ENCODE measurements around the gene INPP5D. TPM values are rescaled to one million over a fixed set of nuclear protein-coding genes. Genes with fewer than 3 reads are reported as not detected.

INPP5D gene
- total RNA-seq, 2 donors from 2014 or later: 0.66 to 3.0 TPM

DNA sequence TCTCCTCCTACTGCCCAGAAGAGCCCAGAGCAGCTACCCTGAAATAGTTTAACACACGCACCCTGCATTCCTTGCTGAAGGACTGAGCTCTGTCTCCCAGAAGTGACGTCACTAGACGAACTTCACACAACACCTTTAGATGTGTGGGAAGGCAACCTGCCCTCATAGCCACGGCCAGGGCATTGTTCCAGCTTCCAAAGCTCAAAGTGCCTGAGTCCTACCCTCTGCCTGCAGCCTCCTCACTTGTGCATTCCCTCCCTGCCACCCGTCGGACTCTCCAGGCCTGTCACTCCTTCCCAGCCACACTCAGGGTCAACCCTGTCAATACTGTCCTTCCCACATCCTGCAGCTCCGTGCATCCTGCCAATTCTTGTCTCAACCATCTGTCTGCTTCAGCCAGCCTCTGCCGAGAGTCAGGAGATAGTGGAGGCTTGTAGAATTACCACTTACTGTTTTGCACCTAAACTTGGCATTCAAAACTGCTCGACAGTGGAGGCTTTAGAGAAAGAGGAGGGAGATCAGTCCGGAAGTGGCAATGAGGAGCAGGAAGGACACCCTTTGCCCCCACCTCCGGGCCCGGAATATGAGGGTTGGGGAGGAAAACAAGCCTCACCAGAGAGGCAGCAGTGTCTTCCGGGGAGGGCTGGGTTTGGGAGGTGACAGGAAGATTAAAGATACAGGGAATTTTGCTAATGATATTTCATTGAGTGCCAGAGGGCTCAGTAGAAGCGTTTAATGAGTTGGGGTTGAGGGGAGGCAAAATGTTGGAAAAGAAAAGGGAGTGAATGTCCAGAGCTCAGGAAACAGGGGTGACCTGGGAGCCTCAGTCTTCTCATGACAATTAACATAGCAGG lies 119.1 kb downstream of the INPP5D start:
- H3K9ac ChIP-seq (ENCODE audit: extremely low read depth, low read length, poor library complexity, severe bottlenecking): no peak overlapping the region
- no peaks in the 10 kb centered on the region for H3K27me3 Mint-ChIP-seq (ENCODE audit: insufficient read depth)
- H3K27ac Mint-ChIP-seq: no peak overlapping the region
- no peak overlapping the region for H3K4me3 ChIP-seq (ENCODE audit: low read length)
- 91 to 92% methylated on average over 11 to 14 of the region's 14 CpGs for WGBS, 2 experiments (ENCODE audit: insufficient coverage in 1 of 2, insufficient read length in 1 of 2)
- no peaks in the 10 kb centered on the region for H3K36me3 Mint-ChIP-seq (ENCODE audit: low read depth)
- no peak overlapping the region for H3K4me3 Mint-ChIP-seq
- peaks cover 7% of the 10 kb centered on the region for H3K9me3 Mint-ChIP-seq
- H3K4me1 ChIP-seq (ENCODE audit: control insufficient read depth, insufficient read depth, low read length): no peaks in the 10 kb centered on the region
- no peak for DNase-seq
- no peak overlapping the region for H3K27ac ChIP-seq (ENCODE audit: low read depth, low read length)
- H3K36me3 ChIP-seq (ENCODE audit: control insufficient read depth, insufficient read depth, low read length): no peaks in the 10 kb centered on the region
- H3K27me3 ChIP-seq (ENCODE audit: control insufficient read depth, insufficient read depth, low read length, poor library complexity, severe bottlenecking): no peaks in the 10 kb centered on the region
- no peak for TF ChIP-seq CTCF (conservative IDR thresholded peaks at IDR 0.05)
- no peaks in the 10 kb centered on the region for H3K4me1 Mint-ChIP-seq
- peaks cover 9% of the 10 kb centered on the region for H3K9me3 ChIP-seq (ENCODE audit: control insufficient read depth, low read length)

GRCh38 chr2:233179848-233180366 lies 119.8 kb downstream of the INPP5D start:
- no peak for DNase-seq
- peaks cover 9% of the 10 kb centered on the region for H3K9me3 ChIP-seq (ENCODE audit: control insufficient read depth, low read length)
- H3K36me3 ChIP-seq (ENCODE audit: control insufficient read depth, insufficient read depth, low read length): no peaks in the 10 kb centered on the region
- no peak overlapping the region for H3K27ac ChIP-seq (ENCODE audit: low read depth, low read length)
- 94 to 95% methylated on average over 4 to 5 of the region's 5 CpGs for WGBS, 2 experiments (ENCODE audit: insufficient coverage in 1 of 2, insufficient read length in 1 of 2)
- Mint-ChIP-seq H3K36me3 (ENCODE audit: low read depth) (no peaks in the 10 kb centered on the region), H3K27me3 (ENCODE audit: insufficient read depth) (no peaks in the 10 kb centered on the region), H3K4me3 (no peak overlapping the region), H3K27ac (no peak overlapping the region), H3K4me1 (no peaks in the 10 kb centered on the region), H3K9me3 (peaks cover 7% of the 10 kb centered on the region)
- H3K4me3 ChIP-seq (ENCODE audit: low read length): no peak overlapping the region
- TF ChIP-seq CTCF (conservative IDR thresholded peaks at IDR 0.05): no peak
- no peaks in the 10 kb centered on the region for H3K27me3 ChIP-seq (ENCODE audit: control insufficient read depth, insufficient read depth, low read length, poor library complexity, severe bottlenecking)
- no peaks in the 10 kb centered on the region for H3K4me1 ChIP-seq (ENCODE audit: control insufficient read depth, insufficient read depth, low read length)
- no peak overlapping the region for H3K9ac ChIP-seq (ENCODE audit: extremely low read depth, low read length, poor library complexity, severe bottlenecking)

- Histone ChIP-seq H3K36me3 (ENCODE audit: control insufficient read depth, insufficient read depth, low read length) (no peaks in the 10 kb centered on the region), H3K4me3 (ENCODE audit: low read length) (no peak overlapping the region), H3K9me3 (ENCODE audit: control insufficient read depth, low read length) (peaks cover 9% of the 10 kb centered on the region), H3K27ac (ENCODE audit: low read depth, low read length) (no peak overlapping the region), H3K4me1 (ENCODE audit: control insufficient read depth, insufficient read depth, low read length) (no peaks in the 10 kb centered on the region), H3K27me3 (ENCODE audit: control insufficient read depth, insufficient read depth, low read length, poor library complexity, severe bottlenecking) (no peaks in the 10 kb centered on the region), H3K9ac (ENCODE audit: extremely low read depth, low read length, poor library complexity, severe bottlenecking) (no peak overlapping the region)
- 87 to 92% methylated on average over 5 to 9 of the region's 9 CpGs for WGBS, 2 experiments (ENCODE audit: insufficient coverage in 1 of 2, insufficient read length in 1 of 2)
- no peak overlapping the region for H3K4me3 Mint-ChIP-seq
- H3K27me3 Mint-ChIP-seq (ENCODE audit: insufficient read depth): no peaks in the 10 kb centered on the region
- H3K36me3 Mint-ChIP-seq (ENCODE audit: low read depth): no peaks in the 10 kb centered on the region
- H3K4me1 Mint-ChIP-seq: no peaks in the 10 kb centered on the region
- H3K9me3 Mint-ChIP-seq: peaks cover 7% of the 10 kb centered on the region
- no peak for DNase-seq
- H3K27ac Mint-ChIP-seq: no peak overlapping the region
- peak; percentile 27 for TF ChIP-seq CTCF (conservative IDR thresholded peaks at IDR 0.05)
These were observed 123.8 kb downstream of the INPP5D start for GRCh38 chr2:233183869-233184418.
